Activated CD4-positive, alpha-beta T cell treated with anti-CD3 and anti-CD28 coated beads, Interleukin-2, amount 50 U/mL, for 48 hours (primary cell): Measurements from ENCODE around the gene PLAAT3.
"Not testable (repeated sequence)": the region's sequence is repeated elsewhere in the genome, so short reads cannot be mapped to it uniquely, and the experiment has no call there.

Experiments
- DNase-seq, 2 experiments: peaks; one replicate each; pipeline ENCODE4 v3.0.0-alpha.2; 2020

The PLAAT3 gene

GRCh38 chr11:63564784-63565350 lies 49.4 kb downstream of the PLAAT3 start:
- DNase-seq, result no peak

GRCh38 chr11:63564056-63564774 lies 50.0 kb downstream of the PLAAT3 start:
- peak in 1 of 2 experiments; percentile 31 for DNase-seq

GRCh38 chr11:63563201-63564055 lies 50.8 kb downstream of the PLAAT3 start, which contains the start of gene PLAAT2:
Gene PLAAT2, minus strand, starts transcription at chr11:63563379. Its CDS starts 55 bp downstream, at chr11:63563324.
- DNase-seq, result no peak

- DNase-seq, result no peak
Observed at GRCh38 chr11:63560506-63561180, 53.6 kb downstream of the PLAAT3 start.

GRCh38 chr11:63558459-63559157 lies 55.6 kb downstream of the PLAAT3 start:
- no peak for DNase-seq

- no peak for DNase-seq
Observed at GRCh38 chr11:63557570-63557969, 56.7 kb downstream of the PLAAT3 start.

- DNase-seq, result no peak
Observed at GRCh38 chr11:63556404-63557013, 57.7 kb downstream of the PLAAT3 start.

- DNase-seq, result no peak
Observed at GRCh38 chr11:63554877-63555223, 59.4 kb downstream of the PLAAT3 start.

GRCh38 chr11:63553759-63554158 lies 60.5 kb downstream of the PLAAT3 start:
- DNase-seq, result peak; percentile 37 to 51

- DNase-seq, result no peak
Observed at GRCh38 chr11:63552921-63553320, 61.3 kb downstream of the PLAAT3 start.

GRCh38 chr11:63551889-63552266 lies 62.4 kb downstream of the PLAAT3 start:
- no peak for DNase-seq

GRCh38 chr11:63551091-63551888 lies 62.9 kb downstream of the PLAAT3 start:
- no peak for DNase-seq

GRCh38 chr11:63550156-63550700 lies 64.0 kb downstream of the PLAAT3 start:
- not testable (repeated sequence) for DNase-seq

- no peak for DNase-seq
Observed at GRCh38 chr11:63549411-63549810, 64.8 kb downstream of the PLAAT3 start.

- no peak for DNase-seq
Observed at GRCh38 chr11:63548178-63548577, 66.1 kb downstream of the PLAAT3 start.

- no peak for DNase-seq
Observed at GRCh38 chr11:63547061-63547460, 67.2 kb downstream of the PLAAT3 start.

- no peak for DNase-seq
Observed at GRCh38 chr11:63543711-63544110, 70.5 kb downstream of the PLAAT3 start.

GRCh38 chr11:63542506-63542905 lies 71.7 kb downstream of the PLAAT3 start:
- DNase-seq, result not testable (repeated sequence)

- peak; percentile 23 to 41 for DNase-seq
Observed at GRCh38 chr11:63537293-63538101, 76.7 kb downstream of the PLAAT3 start.
